Measurements from ENCODE around the gene RS1.

Gene RS1

DNA sequence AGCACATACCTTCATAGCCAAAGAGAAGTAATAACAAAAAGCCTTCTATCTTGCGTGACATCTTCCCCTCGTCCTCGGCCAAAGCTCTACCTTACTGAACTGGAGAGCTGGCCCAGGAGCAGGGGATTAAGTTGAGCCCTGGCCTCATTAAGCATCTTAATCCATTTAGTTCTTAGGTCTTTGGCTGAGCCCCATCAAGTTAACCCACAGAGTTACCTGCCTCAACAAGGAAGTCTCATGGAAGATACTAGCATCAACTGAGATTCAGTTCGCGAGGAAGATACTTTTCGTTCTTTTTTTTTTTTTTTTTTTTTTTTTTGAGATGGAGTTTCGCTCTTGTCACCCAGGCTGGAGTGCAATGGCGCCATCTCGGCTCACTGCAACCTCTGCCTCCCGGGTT is at the start of gene RS1:
Gene RS1 (minus strand): TSS at position 101 of the 400 bp plus-strand sequence. CDS start 40 bp downstream, at position 61.
- Histone ChIP-seq H3K9me3 (ENCODE audit: control insufficient read depth in 1 of 2, low read length in 2 of 2) (no peaks in the 10 kb centered on the region), H3K27ac (ENCODE audit: low read depth, low read length) (no peak within 1 kb of the TSS), H3K4me1 (ENCODE audit: control insufficient read depth in 1 of 2, insufficient read depth in 2 of 2, low read length in 2 of 2) (no peaks in the 10 kb centered on the region), H3K27me3 (ENCODE audit: control insufficient read depth in 1 of 2, insufficient read depth in 2 of 2, low read length in 2 of 2) (no peaks in the 10 kb centered on the region), H3K36me3 (ENCODE audit: control insufficient read depth in 1 of 2, insufficient read depth in 2 of 2, low read length in 2 of 2) (no peaks in the 10 kb centered on the region), H3K9ac (ENCODE audit: low read depth in 1 of 2, low read length in 2 of 2) (no peak within 1 kb of the TSS), H3K4me3 (ENCODE audit: low read depth in 1 of 2, low read length in 2 of 2) (no peak within 1 kb of the TSS)

- Histone ChIP-seq H3K9me3 (ENCODE audit: control insufficient read depth in 1 of 2, low read length in 2 of 2) (no peaks in the 10 kb centered on the region), H3K9ac (ENCODE audit: low read depth in 1 of 2, low read length in 2 of 2) (no peak overlapping the region), H3K4me1 (ENCODE audit: control insufficient read depth in 1 of 2, insufficient read depth in 2 of 2, low read length in 2 of 2) (no peaks in the 10 kb centered on the region), H3K27me3 (ENCODE audit: control insufficient read depth in 1 of 2, insufficient read depth in 2 of 2, low read length in 2 of 2) (no peaks in the 10 kb centered on the region), H3K36me3 (ENCODE audit: control insufficient read depth in 1 of 2, insufficient read depth in 2 of 2, low read length in 2 of 2) (no peaks in the 10 kb centered on the region), H3K4me3 (ENCODE audit: low read depth in 1 of 2, low read length in 2 of 2) (no peak overlapping the region), H3K27ac (ENCODE audit: low read depth, low read length) (no peak overlapping the region)
Measured at GRCh38 chrX:18719852-18720251, 47.9 kb upstream of the RS1 start.

- Histone ChIP-seq H3K27me3 (ENCODE audit: control insufficient read depth in 1 of 2, insufficient read depth in 2 of 2, low read length in 2 of 2) (no peaks in the 10 kb centered on the region), H3K27ac (ENCODE audit: low read depth, low read length) (no peak overlapping the region), H3K9me3 (ENCODE audit: control insufficient read depth in 1 of 2, low read length in 2 of 2) (no peaks in the 10 kb centered on the region), H3K4me1 (ENCODE audit: control insufficient read depth in 1 of 2, insufficient read depth in 2 of 2, low read length in 2 of 2) (no peaks in the 10 kb centered on the region), H3K4me3 (ENCODE audit: low read depth in 1 of 2, low read length in 2 of 2) (no peak overlapping the region), H3K9ac (ENCODE audit: low read depth in 1 of 2, low read length in 2 of 2) (no peak overlapping the region), H3K36me3 (ENCODE audit: control insufficient read depth in 1 of 2, insufficient read depth in 2 of 2, low read length in 2 of 2) (no peaks in the 10 kb centered on the region)
Measured at GRCh38 chrX:18714910-18715309, 43.0 kb upstream of the RS1 start.

DNA sequence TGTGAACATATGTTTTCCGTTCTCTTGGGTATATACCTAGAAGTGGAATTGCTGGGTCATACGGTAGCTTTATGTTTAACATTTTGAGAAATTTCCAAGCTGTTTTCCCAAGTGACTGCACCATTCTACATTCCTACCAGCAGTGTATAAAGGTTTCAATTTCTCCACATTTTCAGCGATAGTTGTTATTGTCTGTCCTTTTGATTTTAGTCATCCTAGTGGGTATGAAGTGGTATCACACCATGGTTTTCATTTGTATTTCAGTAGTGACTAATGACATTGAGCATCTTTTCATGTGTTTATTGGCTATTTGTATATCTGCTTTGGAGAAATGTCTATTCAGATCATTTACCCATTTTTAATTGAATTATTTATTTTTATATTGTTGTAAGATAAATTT is 37.9 kb upstream of the RS1 start:
- H3K27ac ChIP-seq (ENCODE audit: low read depth, low read length), result no peak overlapping the region
- no peaks in the 10 kb centered on the region for H3K36me3 ChIP-seq (ENCODE audit: control insufficient read depth in 1 of 2, insufficient read depth in 2 of 2, low read length in 2 of 2)
- no peak overlapping the region for H3K9ac ChIP-seq (ENCODE audit: low read depth in 1 of 2, low read length in 2 of 2)
- no peak overlapping the region for H3K4me3 ChIP-seq (ENCODE audit: low read depth in 1 of 2, low read length in 2 of 2)
- no peaks in the 10 kb centered on the region for H3K27me3 ChIP-seq (ENCODE audit: control insufficient read depth in 1 of 2, insufficient read depth in 2 of 2, low read length in 2 of 2)
- no peaks in the 10 kb centered on the region for H3K4me1 ChIP-seq (ENCODE audit: control insufficient read depth in 1 of 2, insufficient read depth in 2 of 2, low read length in 2 of 2)
- no peaks in the 10 kb centered on the region for H3K9me3 ChIP-seq (ENCODE audit: control insufficient read depth in 1 of 2, low read length in 2 of 2)

- no peak within 1 kb of the TSS for H3K27ac ChIP-seq (ENCODE audit: low read depth, low read length)
- H3K4me3 ChIP-seq (ENCODE audit: low read depth in 1 of 2, low read length in 2 of 2), result no peak within 1 kb of the TSS
- no peaks in the 10 kb centered on the region for H3K27me3 ChIP-seq (ENCODE audit: control insufficient read depth in 1 of 2, insufficient read depth in 2 of 2, low read length in 2 of 2)
- H3K4me1 ChIP-seq (ENCODE audit: control insufficient read depth in 1 of 2, insufficient read depth in 2 of 2, low read length in 2 of 2), result no peaks in the 10 kb centered on the region
- no peaks in the 10 kb centered on the region for H3K36me3 ChIP-seq (ENCODE audit: control insufficient read depth in 1 of 2, insufficient read depth in 2 of 2, low read length in 2 of 2)
- no peak within 1 kb of the TSS for H3K9ac ChIP-seq (ENCODE audit: low read depth in 1 of 2, low read length in 2 of 2)
- H3K9me3 ChIP-seq (ENCODE audit: control insufficient read depth in 1 of 2, low read length in 2 of 2), result no peaks in the 10 kb centered on the region
Measured at GRCh38 chrX:18707426-18708049, 35.6 kb upstream of the RS1 start, which contains the start of gene PPEF1. TSS of gene PPEF1 (plus strand) at chrX:18707645. CDS start at chrX:18707781, 136 bp downstream.

DNA sequence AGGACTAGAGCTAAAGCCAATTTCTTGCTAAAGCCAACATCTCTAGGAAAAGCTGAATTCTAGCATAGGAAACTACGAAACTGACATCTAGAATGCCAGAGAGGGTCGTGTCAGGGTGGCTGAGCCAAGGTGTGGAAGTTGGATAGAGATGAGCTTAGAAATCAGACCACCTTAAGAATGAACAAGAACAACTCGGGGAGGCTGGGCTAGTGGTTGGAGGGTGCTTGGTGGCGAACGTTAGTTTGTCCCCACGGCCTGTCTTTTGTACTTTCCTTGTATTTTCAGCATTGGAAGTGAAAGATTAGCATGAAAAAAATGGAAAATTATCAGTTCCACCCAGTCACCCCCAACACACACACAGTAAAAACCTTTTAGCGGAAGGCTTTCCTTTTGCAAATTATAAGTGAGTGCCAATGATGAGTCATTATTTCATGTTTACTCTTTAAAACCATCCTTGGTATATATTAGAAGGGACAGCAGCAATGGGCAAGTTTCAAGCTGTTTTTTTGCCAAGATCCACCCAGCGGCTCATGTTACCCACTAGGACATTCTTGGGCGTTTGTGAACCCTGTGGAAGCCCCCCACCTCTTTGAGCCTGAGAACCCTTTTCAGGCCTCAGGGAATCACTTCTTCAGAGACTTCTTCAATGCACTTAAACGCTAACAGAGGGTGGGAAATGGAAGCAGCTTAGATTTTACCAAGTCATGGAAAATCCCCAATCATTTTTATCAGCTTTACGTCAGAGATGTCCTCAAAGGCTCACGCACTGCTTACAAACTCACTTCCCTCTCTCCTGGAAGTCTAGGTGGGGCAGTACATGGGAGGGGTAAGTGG is 30.7 kb upstream of the RS1 start:
- no peaks in the 10 kb centered on the region for H3K4me1 ChIP-seq (ENCODE audit: control insufficient read depth in 1 of 2, insufficient read depth in 2 of 2, low read length in 2 of 2)
- H3K36me3 ChIP-seq (ENCODE audit: control insufficient read depth in 1 of 2, insufficient read depth in 2 of 2, low read length in 2 of 2), result no peaks in the 10 kb centered on the region
- no peak overlapping the region for H3K9ac ChIP-seq (ENCODE audit: low read depth in 1 of 2, low read length in 2 of 2)
- no peaks in the 10 kb centered on the region for H3K9me3 ChIP-seq (ENCODE audit: control insufficient read depth in 1 of 2, low read length in 2 of 2)
- H3K27me3 ChIP-seq (ENCODE audit: control insufficient read depth in 1 of 2, insufficient read depth in 2 of 2, low read length in 2 of 2), result no peaks in the 10 kb centered on the region
- no peak overlapping the region for H3K27ac ChIP-seq (ENCODE audit: low read depth, low read length)
- no peak overlapping the region for H3K4me3 ChIP-seq (ENCODE audit: low read depth in 1 of 2, low read length in 2 of 2)

DNA sequence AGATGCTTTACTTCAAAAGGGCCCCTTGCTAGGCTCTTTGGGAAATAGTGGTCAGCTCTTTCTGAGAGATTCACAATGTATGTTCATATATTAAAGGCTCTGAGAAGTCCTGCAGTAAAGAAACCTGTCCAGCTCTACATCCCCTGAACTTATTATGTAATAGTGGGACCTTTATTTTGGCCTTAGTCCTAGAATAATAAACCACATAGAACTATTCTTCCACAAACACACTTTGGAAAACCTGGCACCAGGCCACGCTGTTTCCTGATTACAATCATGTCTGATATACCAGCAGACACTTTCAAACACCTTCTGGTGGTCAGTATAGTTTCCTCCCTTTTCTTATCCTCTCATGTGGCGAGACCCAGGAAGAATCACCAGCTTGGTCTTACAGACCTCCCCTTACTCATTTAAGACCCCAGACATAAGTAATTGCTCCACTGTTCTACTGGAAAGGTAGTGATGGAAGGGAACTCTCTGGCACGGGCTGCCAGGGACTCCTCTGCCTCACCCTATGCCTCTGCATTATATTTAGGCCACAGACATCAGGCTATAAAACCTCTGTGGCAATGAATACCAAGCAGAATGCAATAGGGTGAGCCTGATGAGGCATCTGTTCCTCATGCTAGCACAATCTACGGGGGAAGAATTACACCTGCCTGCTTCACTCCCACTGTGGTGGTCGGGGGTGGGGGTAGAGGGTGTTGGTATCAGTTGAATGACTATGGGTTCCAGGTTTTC is 29.9 kb upstream of the RS1 start:
- no peak overlapping the region for H3K4me3 ChIP-seq (ENCODE audit: low read depth in 1 of 2, low read length in 2 of 2)
- no peaks in the 10 kb centered on the region for H3K27me3 ChIP-seq (ENCODE audit: control insufficient read depth in 1 of 2, insufficient read depth in 2 of 2, low read length in 2 of 2)
- no peaks in the 10 kb centered on the region for H3K4me1 ChIP-seq (ENCODE audit: control insufficient read depth in 1 of 2, insufficient read depth in 2 of 2, low read length in 2 of 2)

GRCh38 chrX:18698737-18699650 is 27.1 kb upstream of the RS1 start:
- H3K27ac ChIP-seq (ENCODE audit: low read depth, low read length), result no peak overlapping the region
- H3K9me3 ChIP-seq (ENCODE audit: control insufficient read depth in 1 of 2, low read length in 2 of 2), result no peaks in the 10 kb centered on the region
- H3K36me3 ChIP-seq (ENCODE audit: control insufficient read depth in 1 of 2, insufficient read depth in 2 of 2, low read length in 2 of 2), result no peaks in the 10 kb centered on the region
- no peaks in the 10 kb centered on the region for H3K4me1 ChIP-seq (ENCODE audit: control insufficient read depth in 1 of 2, insufficient read depth in 2 of 2, low read length in 2 of 2)
- H3K27me3 ChIP-seq (ENCODE audit: control insufficient read depth in 1 of 2, insufficient read depth in 2 of 2, low read length in 2 of 2), result no peaks in the 10 kb centered on the region
- H3K9ac ChIP-seq (ENCODE audit: low read depth in 1 of 2, low read length in 2 of 2), result no peak overlapping the region
- no peak overlapping the region for H3K4me3 ChIP-seq (ENCODE audit: low read depth in 1 of 2, low read length in 2 of 2)

More for the DNA sequence above, 29.9 kb upstream of the RS1 start:
- Histone ChIP-seq H3K36me3 (ENCODE audit: control insufficient read depth in 1 of 2, insufficient read depth in 2 of 2, low read length in 2 of 2) (no peaks in the 10 kb centered on the region), H3K27ac (ENCODE audit: low read depth, low read length) (no peak overlapping the region), H3K9ac (ENCODE audit: low read depth in 1 of 2, low read length in 2 of 2) (no peak overlapping the region), H3K9me3 (ENCODE audit: control insufficient read depth in 1 of 2, low read length in 2 of 2) (no peaks in the 10 kb centered on the region)

- Histone ChIP-seq H3K27ac (ENCODE audit: low read depth, low read length) (no peak overlapping the region), H3K9ac (ENCODE audit: low read depth in 1 of 2, low read length in 2 of 2) (no peak overlapping the region)
Measured at GRCh38 chrX:18696653-18697052, 24.7 kb upstream of the RS1 start.

More at GRCh38 chrX:18696653-18697052, 24.7 kb upstream of the RS1 start:
- H3K4me1 ChIP-seq (ENCODE audit: control insufficient read depth in 1 of 2, insufficient read depth in 2 of 2, low read length in 2 of 2), result no peaks in the 10 kb centered on the region
- H3K36me3 ChIP-seq (ENCODE audit: control insufficient read depth in 1 of 2, insufficient read depth in 2 of 2, low read length in 2 of 2), result no peaks in the 10 kb centered on the region
- H3K4me3 ChIP-seq (ENCODE audit: low read depth in 1 of 2, low read length in 2 of 2), result no peak overlapping the region
- no peaks in the 10 kb centered on the region for H3K9me3 ChIP-seq (ENCODE audit: control insufficient read depth in 1 of 2, low read length in 2 of 2)
- no peaks in the 10 kb centered on the region for H3K27me3 ChIP-seq (ENCODE audit: control insufficient read depth in 1 of 2, insufficient read depth in 2 of 2, low read length in 2 of 2)

Measured in duodenal mucosa (tissue), 2 donors.